Measurements from ENCODE around the gene STRA6.
A peak's percentile ranks its signal among the peaks of the same experiment; 100 is the strongest.

Gene STRA6

DNA sequence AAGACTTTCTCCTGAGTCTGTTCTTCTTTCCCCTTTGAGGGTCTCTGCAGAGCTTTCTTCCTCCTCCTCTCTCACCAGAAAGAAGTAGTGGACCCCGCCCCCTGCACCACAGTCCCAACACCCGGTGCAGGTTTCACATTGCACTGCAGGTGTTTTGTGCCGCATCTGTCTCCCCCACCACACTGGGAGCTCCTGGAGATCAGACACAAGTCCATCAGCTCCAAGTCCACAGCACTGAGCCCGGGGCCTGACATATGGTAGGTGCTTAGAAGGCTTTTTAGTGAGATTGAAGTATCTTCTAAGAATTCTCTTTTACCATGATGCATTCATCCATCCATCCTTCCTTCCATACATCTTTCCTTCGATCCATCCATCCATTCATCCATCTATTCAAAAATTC is 9.8 kb downstream of the STRA6 start:
- FAIRE-seq (no peak), DNase-seq (ENCODE audit: insufficient read length, low spot score) (no peak)
- TF ChIP-seq POLR2A (IDR thresholded peaks at IDR 0.05; ENCODE audit: low read depth, low read length), result no peak

DNA sequence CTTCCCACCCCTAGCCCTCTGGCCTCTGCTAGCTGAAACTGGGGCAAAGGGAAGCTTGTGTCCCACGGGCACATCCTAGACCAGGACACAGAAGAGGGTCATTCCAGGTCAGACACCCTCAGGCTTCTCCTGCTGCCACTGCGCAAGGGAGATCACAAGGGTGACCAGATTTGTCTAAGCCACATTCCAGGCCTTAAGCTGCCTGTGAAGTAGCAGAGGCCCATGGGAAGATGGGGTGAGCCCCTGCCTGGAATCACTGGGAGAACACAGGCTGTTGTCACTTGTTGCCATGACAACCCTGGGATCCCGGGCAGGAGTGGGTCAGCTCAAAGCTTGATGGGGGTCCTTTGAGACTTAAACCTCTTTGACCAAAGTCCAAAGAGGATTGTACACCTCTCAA is 10.8 kb downstream of the STRA6 start:
- DNase-seq (ENCODE audit: insufficient read length, low spot score) (no peak), FAIRE-seq (no peak)
- TF ChIP-seq POLR2A (IDR thresholded peaks at IDR 0.05; ENCODE audit: low read depth, low read length), result no peak

GRCh38 chr15:74188216-74188615 is 14.4 kb downstream of the STRA6 start:
- FAIRE-seq, result no peak
- no peak for DNase-seq (ENCODE audit: insufficient read length, low spot score)
- TF ChIP-seq POLR2A (IDR thresholded peaks at IDR 0.05; ENCODE audit: low read depth, low read length), result no peak

- FAIRE-seq (no peak), DNase-seq (ENCODE audit: insufficient read length, low spot score) (no peak)
- TF ChIP-seq POLR2A (IDR thresholded peaks at IDR 0.05; ENCODE audit: low read depth, low read length), result no peak
Measured at GRCh38 chr15:74185710-74186348, 16.8 kb downstream of the STRA6 start.

GRCh38 chr15:74184582-74185091 is 17.9 kb downstream of the STRA6 start:
- DNase-seq (ENCODE audit: insufficient read length, low spot score) (no peak), FAIRE-seq (no peak)
- TF ChIP-seq POLR2A (IDR thresholded peaks at IDR 0.05; ENCODE audit: low read depth, low read length), result no peak

DNA sequence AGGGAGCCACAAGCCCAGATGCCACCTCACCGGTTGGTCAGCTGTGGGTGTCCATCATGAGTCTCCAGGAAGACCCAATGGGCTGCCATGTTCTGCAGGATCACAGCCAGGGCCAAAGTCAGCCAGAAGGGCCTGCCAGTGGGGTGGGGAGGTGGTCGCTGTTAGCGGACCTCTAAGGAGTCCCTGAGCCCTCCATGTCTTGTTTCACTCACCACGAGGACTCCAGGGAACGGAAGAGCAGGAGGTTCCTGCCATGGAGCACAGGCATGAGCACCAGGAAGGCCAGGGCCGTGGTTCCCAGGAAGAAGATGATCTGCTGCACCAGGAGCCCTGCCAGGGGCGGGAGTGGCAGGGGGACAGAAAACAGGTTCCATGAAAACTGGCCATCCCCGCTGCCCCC is 20.5 kb downstream of the STRA6 start:
- DNase-seq (ENCODE audit: insufficient read length, low spot score) (no peak), FAIRE-seq (no peak)
- no peak for TF ChIP-seq POLR2A (IDR thresholded peaks at IDR 0.05; ENCODE audit: low read depth, low read length)

- TF ChIP-seq POLR2A (IDR thresholded peaks at IDR 0.05; ENCODE audit: low read depth, low read length), result 0 out of 2 replicates have a peak, but pooled peaks have one; percentile 22
- no peak for FAIRE-seq
- DNase-seq (ENCODE audit: insufficient read length, low spot score), result no peak
Measured at GRCh38 chr15:74180881-74181602, 21.5 kb downstream of the STRA6 start.

DNA sequence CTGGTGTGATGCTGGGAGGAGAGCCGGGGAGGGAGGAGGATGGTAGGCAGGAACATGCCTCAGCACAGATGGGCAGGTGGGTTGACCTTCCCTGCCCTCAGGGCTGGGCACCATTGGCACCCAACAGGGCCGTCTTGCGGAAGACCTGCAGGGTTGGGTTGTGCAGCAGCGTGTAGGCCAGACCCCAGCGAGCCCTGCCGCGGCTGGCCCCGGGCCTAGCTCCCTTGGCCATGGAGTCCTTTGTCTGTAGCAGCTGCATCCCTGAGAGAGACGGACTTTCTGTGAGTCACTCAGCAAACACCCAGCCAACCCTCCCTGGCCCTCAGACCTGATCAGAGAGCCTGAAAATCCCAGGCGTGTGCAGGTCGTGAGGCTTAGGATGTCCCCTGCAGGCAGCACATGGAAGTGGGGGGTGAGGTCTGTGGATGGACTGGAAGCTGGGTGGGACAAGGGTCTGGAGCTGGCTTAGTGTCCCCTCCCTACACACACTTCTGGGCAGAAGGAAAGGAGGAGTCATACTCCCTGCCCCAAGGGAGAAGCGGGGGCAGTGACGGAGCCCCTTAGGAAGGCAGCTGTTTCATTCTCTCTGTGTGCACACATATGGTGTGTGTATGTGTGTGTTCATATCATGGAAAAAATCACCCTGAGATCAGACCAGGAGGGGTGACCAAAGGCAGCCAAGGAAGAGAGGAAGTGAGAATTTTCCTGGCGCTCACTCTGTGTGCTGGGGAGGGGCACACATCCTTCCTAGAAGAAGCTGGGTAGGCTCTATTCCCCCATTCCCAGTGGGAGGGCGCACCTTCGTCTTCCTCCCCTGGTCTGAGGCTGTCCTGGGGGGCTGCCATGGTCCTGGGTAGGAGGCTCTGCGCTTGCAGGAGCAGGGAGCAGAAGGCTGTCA is 22.4 kb downstream of the STRA6 start:
- no peak for TF ChIP-seq POLR2A (IDR thresholded peaks at IDR 0.05; ENCODE audit: low read depth, low read length)
- FAIRE-seq (no peak), DNase-seq (ENCODE audit: insufficient read length, low spot score) (peak; percentile 54)

DNA sequence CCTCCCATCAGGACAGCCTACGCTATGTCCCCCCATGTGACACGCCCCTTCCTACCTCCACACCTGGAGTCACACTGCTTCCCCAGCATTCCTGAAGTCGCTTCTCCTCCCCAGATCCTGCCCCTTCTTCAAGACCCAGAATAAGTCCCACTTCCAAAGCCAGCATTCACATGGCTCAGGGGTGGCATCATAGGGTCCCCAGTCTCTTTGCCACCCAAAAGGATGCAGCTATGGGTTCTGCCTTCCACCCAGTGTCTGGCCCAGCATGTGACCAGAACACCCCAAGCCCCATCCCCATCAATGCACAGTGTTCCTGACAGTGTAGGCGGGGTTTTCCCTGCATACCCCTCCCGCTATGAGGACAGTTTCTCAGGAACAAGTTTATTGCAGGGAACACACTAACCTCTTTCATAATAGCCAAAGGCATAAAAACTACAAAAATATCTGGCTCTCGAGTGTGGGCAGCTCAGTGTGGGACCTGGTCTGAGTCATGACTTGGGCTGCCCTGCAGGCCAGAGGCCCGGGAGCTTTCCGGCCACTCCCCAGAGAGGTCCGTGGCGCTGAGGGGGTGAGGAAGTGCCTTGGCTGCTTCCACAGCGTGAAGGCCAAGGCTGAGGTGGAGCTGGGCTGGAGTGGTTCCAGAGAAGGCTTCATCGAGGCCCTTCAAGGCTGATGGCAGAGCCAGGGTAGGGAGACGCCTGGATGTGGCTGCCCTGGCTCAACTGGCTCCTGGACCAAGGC is 23.3 kb downstream of the STRA6 start:
- peak; percentile 17; the same call in 1 of the 2 replicates for TF ChIP-seq POLR2A (IDR thresholded peaks at IDR 0.05; ENCODE audit: low read depth, low read length)
- DNase-seq (ENCODE audit: insufficient read length, low spot score) (peak; percentile 68), FAIRE-seq (no peak)

DNA sequence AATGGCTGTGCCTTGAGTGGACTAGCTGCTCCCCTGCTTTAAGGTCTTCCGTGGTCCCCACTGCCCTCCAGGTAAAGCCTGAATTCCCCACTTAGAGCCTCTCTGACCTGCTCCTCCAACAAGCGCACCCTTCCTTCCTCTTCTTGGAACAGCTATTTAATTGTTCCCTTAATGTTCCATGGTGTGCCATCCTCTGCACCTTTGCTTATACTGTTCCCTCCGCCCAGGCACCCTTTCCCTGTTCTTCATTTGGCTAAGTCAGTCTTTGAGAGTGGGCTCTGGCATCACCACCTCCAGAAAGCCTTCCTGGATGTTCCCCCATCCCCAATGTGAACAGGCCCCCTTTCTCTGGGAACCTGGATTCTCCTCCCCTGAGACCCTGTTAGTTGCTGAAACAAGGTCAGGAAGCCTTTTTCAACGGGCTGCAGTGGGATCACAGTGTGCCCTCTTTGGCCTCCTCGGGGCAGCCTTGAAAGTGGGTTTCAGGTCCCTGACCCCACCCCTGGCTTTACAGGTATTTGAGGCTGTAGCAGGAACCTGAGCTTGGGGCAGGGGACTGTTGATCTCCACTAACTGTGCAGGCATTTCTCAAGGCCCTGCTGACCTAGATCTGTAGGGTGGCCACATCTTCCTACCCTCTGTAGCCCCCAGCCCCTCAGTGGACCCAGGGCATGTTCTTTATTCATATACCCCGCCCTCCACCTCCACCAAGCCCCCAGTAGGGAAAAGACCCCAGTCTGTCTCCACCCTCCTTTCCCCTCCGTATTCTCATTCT is 24.1 kb downstream of the STRA6 start:
- no peak for DNase-seq (ENCODE audit: insufficient read length, low spot score)
- no peak for FAIRE-seq
- TF ChIP-seq POLR2A (IDR thresholded peaks at IDR 0.05; ENCODE audit: low read depth, low read length), result no peak

DNA sequence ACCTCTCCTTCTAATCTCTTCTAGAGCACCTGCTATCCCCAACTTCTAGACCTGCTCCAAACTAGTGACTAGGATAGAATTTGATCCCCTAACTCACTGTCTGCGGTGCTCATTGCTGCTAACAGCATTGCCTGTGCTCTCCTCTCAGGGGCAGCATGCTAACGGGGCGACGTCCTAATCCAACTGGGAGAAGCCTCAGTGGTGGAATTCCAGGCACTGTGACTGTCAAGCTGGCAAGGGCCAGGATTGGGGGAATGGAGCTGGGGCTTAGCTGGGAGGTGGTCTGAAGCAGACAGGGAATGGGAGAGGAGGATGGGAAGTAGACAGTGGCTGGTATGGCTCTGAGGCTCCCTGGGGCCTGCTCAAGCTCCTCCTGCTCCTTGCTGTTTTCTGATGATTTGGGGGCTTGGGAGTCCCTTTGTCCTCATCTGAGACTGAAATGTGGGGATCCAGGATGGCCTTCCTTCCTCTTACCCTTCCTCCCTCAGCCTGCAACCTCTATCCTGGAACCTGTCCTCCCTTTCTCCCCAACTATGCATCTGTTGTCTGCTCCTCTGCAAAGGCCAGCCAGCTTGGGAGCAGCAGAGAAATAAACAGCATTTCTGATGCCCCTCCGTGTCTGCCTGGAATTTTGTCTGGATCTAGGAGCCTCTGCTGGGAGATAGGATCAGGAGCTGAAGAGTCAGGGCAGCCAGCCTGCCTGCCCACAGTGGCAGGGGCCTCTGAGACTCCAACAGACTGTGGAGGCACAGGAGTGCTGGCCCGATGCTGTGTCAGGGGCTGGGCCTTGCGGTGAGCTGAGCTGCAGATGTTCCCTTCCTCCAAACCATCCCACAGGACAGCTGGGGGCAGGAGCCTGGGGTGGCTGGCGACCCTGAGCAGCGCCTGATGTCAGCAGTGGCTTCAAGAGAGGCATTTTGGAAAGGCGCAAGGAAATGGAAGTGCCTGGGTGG is 26.0 kb downstream of the STRA6 start:
- no peak for FAIRE-seq
- no peak for TF ChIP-seq POLR2A (IDR thresholded peaks at IDR 0.05; ENCODE audit: low read depth, low read length)
- DNase-seq (ENCODE audit: insufficient read length, low spot score), result no peak
